Stomach (tissue), 4 donors: Measurements from ENCODE around the gene MVP.
A peak's percentile ranks its signal among the peaks of the same experiment; 100 is the strongest.

Experiments used
- CTCF ChIP-seq, 7 experiments: fragments of 450-650 bp in 4 of 7; fragments of 200-600 bp in 3 of 7; sonication (generic) in 3 of 7; IDR thresholded peaks; one replicate each; pipeline ENCODE4 v1.5.1; 2016 to 2019; ENCODE audit warnings: antibody characterized with exemption in 7 of 7, control low read depth in 2 of 7, mild to moderate bottlenecking in 1 of 7
- EP300 ChIP-seq: sonication (generic); formaldehyde crosslinking; IDR thresholded peaks from one replicate; pipeline ENCODE4 v1.6.1; 2017; ENCODE audit warnings: antibody characterized with exemption
- POLR2A ChIP-seq, 4 donors: fragments of 450-650 bp; IDR thresholded peaks; one replicate each; pipeline ENCODE4 v1.6.1; 2016; ENCODE audit warnings: antibody characterized with exemption in 4 of 4, control low read depth in 2 of 4, mild to moderate bottlenecking in 1 of 4, moderate library complexity in 1 of 4
- POLR2AphosphoS5 ChIP-seq, 3 donors: sonication (generic); formaldehyde crosslinking; IDR thresholded peaks; one replicate each; pipeline ENCODE4 v1.6.1; 2016; ENCODE audit warnings: antibody characterized with exemption in 3 of 3

DNA sequence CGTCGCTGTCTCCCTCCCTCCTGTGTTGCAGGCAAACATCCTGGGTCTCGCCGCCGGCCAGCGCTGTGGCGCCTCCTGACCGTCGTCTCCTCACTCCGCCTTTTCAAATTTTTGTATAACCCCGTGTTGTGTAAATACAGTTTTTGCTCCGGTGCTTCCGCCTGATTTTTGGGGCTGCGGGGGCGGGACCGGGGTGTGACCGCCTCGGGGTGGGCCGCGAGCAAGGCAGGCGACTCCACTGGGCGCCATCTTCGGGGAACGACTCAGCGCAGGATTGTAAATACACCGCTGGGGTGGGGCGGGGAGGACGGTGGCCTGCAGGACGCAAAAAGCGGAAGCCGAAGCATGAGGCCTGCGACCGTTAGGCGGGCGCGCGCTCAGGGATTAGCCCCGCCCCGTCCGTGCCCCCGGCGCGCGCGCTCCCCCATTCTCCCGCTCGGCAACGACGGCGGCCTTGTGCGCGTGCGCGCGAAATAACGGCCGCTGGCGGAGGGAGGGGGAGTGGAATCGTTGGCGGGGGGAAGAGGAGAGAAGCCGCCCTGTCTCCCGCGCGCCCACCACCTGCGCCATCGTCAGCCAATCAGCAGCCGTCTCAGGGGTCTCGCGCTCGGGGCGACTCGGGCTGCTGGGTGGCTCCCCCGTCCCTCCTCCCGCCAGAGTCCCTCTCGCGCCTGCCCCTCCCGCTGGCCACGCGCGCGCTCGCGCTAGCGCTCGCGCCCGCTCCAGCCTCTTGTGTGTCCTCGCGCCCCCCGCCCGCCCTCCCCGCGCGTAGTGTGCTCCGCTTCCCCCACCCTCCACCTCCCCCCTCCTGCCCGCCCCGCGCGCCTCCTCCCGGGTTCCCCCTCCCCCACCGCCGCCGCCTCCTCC is 14.8 kb upstream of the MVP start:
- TF ChIP-seq POLR2A (IDR thresholded peaks at IDR 0.05) (peak in 2 of 4 donors; percentile 54 to 69), CTCF (IDR thresholded peaks at IDR 0.05) (peak in 1 of 7 experiments; percentile 14), POLR2AphosphoS5 (IDR thresholded peaks at IDR 0.05) (peak; percentile 94 to 99 (median 97)), EP300 (no peak)
